CD4-positive, CD25-positive, alpha-beta regulatory T cell (primary cell): ENCODE measurements around the gene DSTN. TPM values are rescaled to one million over a fixed set of nuclear protein-coding genes. Genes with fewer than 3 reads are reported as not detected.

Source experiments
- ATAC-seq, 2 donors: fragments of 150-1000 bp; cut with Tn5 transposase; one replicate each; pipeline ENCODE4 v1.10.0; 2021; ENCODE audit warnings: low read depth in 2 of 2, moderate number of reproducible peaks in 2 of 2, moderate library complexity in 1 of 2
- DNase-seq, 3 donors: peaks; one replicate each; pipeline versions ENCODE4 v3.0.0 to v3.0.0-alpha.2; 2012 to 2022; ENCODE audit warnings: mixed read lengths in 1 of 3
- H3K27ac ChIP-seq: one replicate; pipeline ENCODE4 v1.7.0; 2013; ENCODE audit warnings: mild to moderate bottlenecking, low read length; ENCODE audit not compliant: insufficient read depth, poor library complexity, severe bottlenecking
- H3K27me3 ChIP-seq: one replicate; pipeline ENCODE4 v1.7.0; 2013; ENCODE audit warnings: low read length; ENCODE audit not compliant: control insufficient read depth, insufficient read depth
- H3K36me3 ChIP-seq: one replicate; pipeline ENCODE4 v1.7.0; 2013; ENCODE audit warnings: mild to moderate bottlenecking, low read length, moderate library complexity; ENCODE audit not compliant: control insufficient read depth, insufficient read depth
- H3K4me1 ChIP-seq: 2 replicates; pipeline ENCODE4 v1.7.0; 2013; ENCODE audit warnings: mild to moderate bottlenecking, low read length; ENCODE audit not compliant: insufficient read depth, control insufficient read depth, poor library complexity, severe bottlenecking
- H3K4me3 ChIP-seq: one replicate; pipeline ENCODE4 v1.7.0; 2013; ENCODE audit warnings: low read depth, mild to moderate bottlenecking, low read length, moderate library complexity
- H3K9me3 ChIP-seq, 2 experiments: 1 replicate in 1 of 2; 2 replicates in 1 of 2; pipeline ENCODE4 v1.7.0; 2013; ENCODE audit warnings: low read length in 2 of 2, mild to moderate bottlenecking in 1 of 2, moderate library complexity in 1 of 2; ENCODE audit not compliant: control insufficient read depth in 2 of 2
- H3K27ac Mint-ChIP-seq, 3 donors: one replicate each; pipeline ENCODE4 v1.8.0; 2020 to 2022; ENCODE audit warnings: mild to moderate bottlenecking in 3 of 3, mixed read lengths in 3 of 3, moderate library complexity in 2 of 3
- H3K27me3 Mint-ChIP-seq: one replicate; pipeline ENCODE4 v1.8.0; 2022; ENCODE audit warnings: mild to moderate bottlenecking, mixed read lengths
- H3K36me3 Mint-ChIP-seq: one replicate; pipeline ENCODE4 v1.8.0; 2020; ENCODE audit warnings: mixed read lengths
- H3K4me1 Mint-ChIP-seq, 4 donors: one replicate each; pipeline ENCODE4 v1.8.0; 2020 to 2022; ENCODE audit warnings: mixed read lengths in 4 of 4, mild to moderate bottlenecking in 1 of 4
- H3K4me3 Mint-ChIP-seq, 4 donors: one replicate each; pipeline ENCODE4 v1.8.0; 2020 to 2022; ENCODE audit warnings: mild to moderate bottlenecking in 4 of 4, mixed read lengths in 4 of 4, moderate library complexity in 3 of 4
- H3K9me3 Mint-ChIP-seq, 7 donors: one replicate each; pipeline ENCODE4 v1.8.0; 2020 to 2022; ENCODE audit warnings: mixed read lengths in 7 of 7, mild to moderate bottlenecking in 3 of 7, moderate library complexity in 2 of 7
- polyA plus RNA-seq, 4 donors: library from polyadenylated mRNA; unstranded; fragments of 300-500 nt; fragmentation: Illumina TruSeq; gene quantifications; one replicate each; pipeline ENCODE4 v1.2.3, GENCODE V29; 2021
- total RNA-seq: library from RNA; stranded (reverse); gene quantifications from one replicate; pipeline ENCODE4 v1.2.3, GENCODE V29; 2022

DSTN gene
- total and polyA plus RNA-seq, 5 donors from 2014 or later: 50.6 to 145 (median 106) TPM

GRCh38 chr20:17629678-17630089 is 59.8 kb downstream of the DSTN start:
- H3K27ac ChIP-seq: no peak overlapping the region
- Mint-ChIP-seq H3K4me1 (no peaks in the 10 kb centered on the region), H3K9me3 (no peaks in the 10 kb centered on the region), H3K27ac (no peak overlapping the region), H3K27me3 (no peaks in the 10 kb centered on the region), H3K36me3 (peaks cover 31% of the 10 kb centered on the region), H3K4me3 (no peak overlapping the region)
- ATAC-seq (no peak), DNase-seq (no peak)
- H3K9me3 ChIP-seq: no peaks in the 10 kb centered on the region
- peaks cover 16% of the 10 kb centered on the region for H3K36me3 ChIP-seq
- H3K27me3 ChIP-seq: no peaks in the 10 kb centered on the region
- H3K4me3 ChIP-seq: no peak overlapping the region
- H3K4me1 ChIP-seq: no peaks in the 10 kb centered on the region

- Histone ChIP-seq H3K4me3 (no peak overlapping the region), H3K36me3 (peaks cover 22% of the 10 kb centered on the region), H3K9me3 (no peaks in the 10 kb centered on the region), H3K27ac (no peak overlapping the region), H3K4me1 (no peaks in the 10 kb centered on the region), H3K27me3 (no peaks in the 10 kb centered on the region)
- H3K27ac Mint-ChIP-seq: peak overlapping the region in 1 of 3 donors; percentile 35
- H3K36me3 Mint-ChIP-seq: peaks cover 31% of the 10 kb centered on the region
- no peaks in the 10 kb centered on the region for H3K27me3 Mint-ChIP-seq
- ATAC-seq (no peak), DNase-seq (no peak)
- H3K4me1 Mint-ChIP-seq: no peaks in the 10 kb centered on the region
- H3K4me3 Mint-ChIP-seq: no peak overlapping the region
- H3K9me3 Mint-ChIP-seq: no peaks in the 10 kb centered on the region
Measured at GRCh38 chr20:17630151-17630805, 60.4 kb downstream of the DSTN start.

- no peaks in the 10 kb centered on the region for H3K27me3 Mint-ChIP-seq
- Histone ChIP-seq H3K27ac (no peak overlapping the region), H3K36me3 (peaks cover 22% of the 10 kb centered on the region), H3K4me1 (no peaks in the 10 kb centered on the region), H3K4me3 (no peak overlapping the region), H3K9me3 (no peaks in the 10 kb centered on the region), H3K27me3 (no peaks in the 10 kb centered on the region)
- H3K27ac Mint-ChIP-seq: peak overlapping the region in 1 of 3 donors; percentile 35
- ATAC-seq: no peak
- peaks cover 31% of the 10 kb centered on the region for H3K36me3 Mint-ChIP-seq
- H3K4me3 Mint-ChIP-seq: no peak overlapping the region
- H3K9me3 Mint-ChIP-seq: no peaks in the 10 kb centered on the region
- no peak for DNase-seq
- no peaks in the 10 kb centered on the region for H3K4me1 Mint-ChIP-seq
Measured at GRCh38 chr20:17630806-17631195, 60.9 kb downstream of the DSTN start.

GRCh38 chr20:17631576-17632319 is 61.9 kb downstream of the DSTN start:
- peaks cover 17% of the 10 kb centered on the region for H3K36me3 ChIP-seq
- peaks cover 26% of the 10 kb centered on the region for H3K36me3 Mint-ChIP-seq

GRCh38 chr20:17633221-17633849 is 63.5 kb downstream of the DSTN start:
- H3K27me3 ChIP-seq: no peaks in the 10 kb centered on the region
- no peaks in the 10 kb centered on the region for H3K9me3 ChIP-seq
- ATAC-seq (no peak), DNase-seq (no peak)
- no peak overlapping the region for H3K4me3 ChIP-seq
- H3K27me3 Mint-ChIP-seq: no peaks in the 10 kb centered on the region
- H3K4me1 Mint-ChIP-seq: no peaks in the 10 kb centered on the region
- no peaks in the 10 kb centered on the region for H3K4me1 ChIP-seq
- H3K27ac Mint-ChIP-seq: no peak overlapping the region
- H3K9me3 Mint-ChIP-seq: no peaks in the 10 kb centered on the region
- H3K36me3 ChIP-seq: peaks cover 18% of the 10 kb centered on the region
- H3K27ac ChIP-seq: no peak overlapping the region
- H3K36me3 Mint-ChIP-seq: peaks cover 21% of the 10 kb centered on the region
- H3K4me3 Mint-ChIP-seq: no peak overlapping the region

More at GRCh38 chr20:17631576-17632319, 61.9 kb downstream of the DSTN start:
- Mint-ChIP-seq H3K27me3 (no peaks in the 10 kb centered on the region), H3K4me3 (no peak overlapping the region), H3K4me1 (no peaks in the 10 kb centered on the region), H3K27ac (peak overlapping the region in 2 of 3 donors; percentile 12 to 35), H3K9me3 (no peaks in the 10 kb centered on the region)
- DNase-seq: no peak
- no peak for ATAC-seq
- Histone ChIP-seq H3K27me3 (no peaks in the 10 kb centered on the region), H3K27ac (no peak overlapping the region), H3K4me1 (no peaks in the 10 kb centered on the region), H3K9me3 (no peaks in the 10 kb centered on the region), H3K4me3 (no peak overlapping the region)

GRCh38 chr20:17633850-17634500 is 64.1 kb downstream of the DSTN start:
- no peak overlapping the region for H3K27ac ChIP-seq
- H3K4me3 Mint-ChIP-seq: no peak overlapping the region
- ATAC-seq: no peak
- peaks cover 21% of the 10 kb centered on the region for H3K36me3 Mint-ChIP-seq
- H3K9me3 Mint-ChIP-seq: no peaks in the 10 kb centered on the region
- H3K4me1 ChIP-seq: no peaks in the 10 kb centered on the region
- H3K27me3 Mint-ChIP-seq: no peaks in the 10 kb centered on the region
- no peak overlapping the region for H3K27ac Mint-ChIP-seq
- H3K4me3 ChIP-seq: no peak overlapping the region
- DNase-seq: no peak
- no peaks in the 10 kb centered on the region for H3K4me1 Mint-ChIP-seq
- peaks cover 20% of the 10 kb centered on the region for H3K36me3 ChIP-seq
- H3K27me3 ChIP-seq: no peaks in the 10 kb centered on the region
- no peaks in the 10 kb centered on the region for H3K9me3 ChIP-seq

- no peak for ATAC-seq
Measured at GRCh38 chr20:17634661-17635331, 64.9 kb downstream of the DSTN start.

More at GRCh38 chr20:17634661-17635331, 64.9 kb downstream of the DSTN start:
- H3K36me3 Mint-ChIP-seq: peaks cover 21% of the 10 kb centered on the region
- H3K27ac Mint-ChIP-seq: no peak overlapping the region
- Histone ChIP-seq H3K27ac (no peak overlapping the region), H3K4me3 (no peak overlapping the region), H3K36me3 (peaks cover 20% of the 10 kb centered on the region), H3K4me1 (no peaks in the 10 kb centered on the region), H3K27me3 (no peaks in the 10 kb centered on the region), H3K9me3 (no peaks in the 10 kb centered on the region)
- no peaks in the 10 kb centered on the region for H3K27me3 Mint-ChIP-seq
- no peaks in the 10 kb centered on the region for H3K9me3 Mint-ChIP-seq
- no peak for DNase-seq
- H3K4me3 Mint-ChIP-seq: no peak overlapping the region
- H3K4me1 Mint-ChIP-seq: no peaks in the 10 kb centered on the region
